NT2/D1 (cell line): Measurements from ENCODE around the gene LBHD1.
"Not testable (repeated sequence)": the region's sequence is repeated elsewhere in the genome, so short reads cannot be mapped to it uniquely, and the experiment has no call there.

Source experiments
- SUZ12 ChIP-seq: IDR thresholded peaks from 2 replicates; pipeline ENCODE4 v1.6.1; 2011; ENCODE audit not compliant: insufficient read length, insufficient read depth; ENCODE audit errors: extremely low read depth
- YY1 ChIP-seq: IDR thresholded peaks from 2 replicates; pipeline ENCODE4 v1.6.1; 2011; ENCODE audit not compliant: insufficient read length, insufficient read depth
- ZNF274 ChIP-seq: IDR thresholded peaks from 2 replicates; pipeline ENCODE4 v1.6.1; 2011; ENCODE audit warnings: mild to moderate bottlenecking, low read depth, low read length

GRCh38 chr11:62675415-62675814 lies 3.3 kb upstream of the LBHD1 start:
- not testable (repeated sequence) for TF ChIP-seq YY1, ZNF274, SUZ12
